NK-92 (cell line): ENCODE measurements around the gene RNU7-1.

Source experiments
- DNase-seq: peaks from one replicate; lab custom pipeline; 2025; ENCODE audit not compliant: unreplicated experiment; lab: John Stamatoyannopoulos, UW

The RNU7-1 gene

GRCh38 chr12:6952121-6952862 is 8.7 kb downstream of the RNU7-1 start:
- DNase-seq: no peak

DNA sequence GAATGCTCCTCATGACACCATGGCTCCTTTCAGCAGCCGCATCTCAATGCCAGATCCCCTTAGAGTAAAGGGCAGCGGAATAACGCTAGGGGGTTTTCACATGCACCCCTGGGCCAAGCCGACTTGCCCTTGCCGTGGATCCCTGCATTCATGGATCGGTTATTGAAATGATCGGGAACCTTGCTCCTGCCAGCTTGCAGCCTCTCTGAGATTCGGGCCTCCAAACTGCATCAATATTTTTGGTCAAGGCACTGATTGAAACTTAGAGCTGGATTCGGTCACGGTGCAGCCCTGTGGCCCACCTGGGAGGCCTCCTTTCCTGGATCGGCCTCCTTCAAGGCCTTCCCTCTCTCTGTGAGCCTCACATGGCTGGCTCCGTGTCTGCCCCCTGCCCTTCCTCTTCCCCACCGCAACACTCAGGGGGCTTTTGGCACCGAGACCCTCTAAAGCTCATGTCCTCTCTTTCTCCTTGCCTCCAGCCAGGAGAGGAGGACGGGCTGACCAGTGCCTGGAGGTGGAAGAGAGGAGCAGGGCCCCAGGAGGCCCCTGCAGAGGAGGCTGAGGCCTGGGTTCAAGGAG is 9.3 kb downstream of the RNU7-1 start:
- DNase-seq: no peak

GRCh38 chr12:6953442-6954315 is 10.1 kb downstream of the RNU7-1 start:
- DNase-seq: no peak

DNA sequence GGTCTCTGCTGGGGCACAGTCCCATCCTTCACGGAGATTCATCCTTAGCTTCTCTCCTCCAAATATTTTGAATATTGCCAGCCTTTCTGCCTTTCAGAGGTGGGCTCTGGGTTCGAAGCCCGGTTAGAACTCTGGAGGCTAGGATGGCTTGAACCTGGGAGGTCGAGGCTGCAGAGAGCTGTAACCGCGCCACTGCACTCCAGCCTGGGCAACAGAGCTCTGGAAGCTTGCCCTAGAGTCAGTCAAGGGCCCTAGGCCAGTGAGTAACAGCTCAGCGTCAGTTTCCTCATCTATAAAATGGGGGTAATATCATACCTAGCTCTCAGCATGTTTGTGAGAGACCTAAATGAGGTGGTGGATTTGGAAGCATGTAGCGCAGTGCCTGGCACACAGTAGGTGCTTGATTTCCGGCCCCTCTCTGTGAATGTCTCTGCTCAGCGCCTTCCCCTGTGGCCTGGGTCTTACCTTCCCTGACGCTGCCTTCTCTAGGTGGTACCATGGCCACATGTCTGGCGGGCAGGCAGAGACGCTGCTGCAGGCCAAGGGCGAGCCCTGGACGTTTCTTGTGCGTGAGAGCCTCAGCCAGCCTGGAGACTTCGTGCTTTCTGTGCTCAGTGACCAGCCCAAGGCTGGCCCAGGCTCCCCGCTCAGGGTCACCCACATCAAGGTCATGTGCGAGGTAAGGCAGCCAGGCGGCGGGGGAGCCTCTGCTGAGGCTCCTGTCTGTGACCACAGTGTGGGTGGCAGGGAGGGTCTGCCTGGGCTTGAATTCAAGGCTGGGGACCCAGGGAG is 10.9 kb downstream of the RNU7-1 start:
- no peak for DNase-seq

DNA sequence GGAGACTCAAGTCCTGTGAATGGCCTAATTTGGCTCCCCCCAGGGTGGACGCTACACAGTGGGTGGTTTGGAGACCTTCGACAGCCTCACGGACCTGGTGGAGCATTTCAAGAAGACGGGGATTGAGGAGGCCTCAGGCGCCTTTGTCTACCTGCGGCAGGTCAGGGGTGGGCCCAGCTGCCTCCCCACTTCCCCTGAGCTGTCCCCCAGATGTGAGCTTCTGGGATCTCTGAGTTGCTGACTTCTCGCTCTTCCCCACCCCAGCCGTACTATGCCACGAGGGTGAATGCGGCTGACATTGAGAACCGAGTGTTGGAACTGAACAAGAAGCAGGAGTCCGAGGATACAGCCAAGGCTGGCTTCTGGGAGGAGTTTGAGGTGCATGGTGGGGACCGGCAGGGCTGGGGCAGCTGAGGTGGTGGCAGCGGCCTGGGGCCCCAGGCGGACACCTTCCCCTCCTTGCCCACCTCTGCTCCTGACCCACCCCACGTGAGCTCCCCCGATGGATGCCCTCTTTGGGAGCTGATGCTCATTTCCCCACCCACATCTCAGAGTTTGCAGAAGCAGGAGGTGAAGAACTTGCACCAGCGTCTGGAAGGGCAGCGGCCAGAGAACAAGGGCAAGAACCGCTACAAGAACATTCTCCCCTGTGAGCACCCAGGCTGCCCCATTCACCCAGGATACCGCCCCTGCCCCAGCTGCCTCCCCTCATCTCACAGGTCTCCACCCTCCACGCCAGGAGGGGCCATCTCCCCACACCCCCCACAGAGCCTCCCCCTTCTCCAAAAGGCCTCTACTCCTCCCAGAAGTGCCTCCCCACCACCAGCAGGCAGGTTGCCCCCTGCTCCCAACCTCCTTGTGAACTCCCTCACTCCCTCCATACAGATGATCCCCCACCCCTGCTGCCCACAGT is 11.7 kb downstream of the RNU7-1 start:
- DNase-seq: no peak

- no peak for DNase-seq
Observed at GRCh38 chr12:6956021-6956727, 12.6 kb downstream of the RNU7-1 start.

DNA sequence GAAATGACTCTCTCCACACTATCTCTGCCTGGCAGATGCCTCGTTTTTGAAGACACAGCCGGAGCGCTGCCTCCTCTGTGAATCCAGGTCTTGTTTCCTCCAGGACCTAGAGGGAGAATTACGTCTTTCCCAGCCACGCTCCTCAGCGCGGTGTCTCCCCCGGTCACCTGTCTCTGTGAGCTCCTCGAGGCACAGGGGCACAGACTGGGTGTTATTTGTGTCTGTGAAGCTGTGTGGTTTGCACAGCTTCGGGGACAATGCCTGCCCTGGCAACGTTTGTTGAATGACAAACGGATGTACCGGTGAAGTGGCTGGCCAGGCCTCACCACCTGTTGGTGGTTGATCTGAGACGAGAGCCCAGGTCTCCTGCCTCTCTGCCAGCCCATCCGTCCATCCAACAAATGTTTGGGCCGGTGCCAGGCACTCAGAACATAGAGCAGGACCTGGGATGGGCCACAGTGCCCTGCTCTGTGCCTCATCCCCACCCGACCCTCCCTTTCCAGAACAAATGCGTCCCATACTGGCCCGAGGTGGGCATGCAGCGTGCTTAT is 13.6 kb downstream of the RNU7-1 start:
- DNase-seq: no peak

DNA sequence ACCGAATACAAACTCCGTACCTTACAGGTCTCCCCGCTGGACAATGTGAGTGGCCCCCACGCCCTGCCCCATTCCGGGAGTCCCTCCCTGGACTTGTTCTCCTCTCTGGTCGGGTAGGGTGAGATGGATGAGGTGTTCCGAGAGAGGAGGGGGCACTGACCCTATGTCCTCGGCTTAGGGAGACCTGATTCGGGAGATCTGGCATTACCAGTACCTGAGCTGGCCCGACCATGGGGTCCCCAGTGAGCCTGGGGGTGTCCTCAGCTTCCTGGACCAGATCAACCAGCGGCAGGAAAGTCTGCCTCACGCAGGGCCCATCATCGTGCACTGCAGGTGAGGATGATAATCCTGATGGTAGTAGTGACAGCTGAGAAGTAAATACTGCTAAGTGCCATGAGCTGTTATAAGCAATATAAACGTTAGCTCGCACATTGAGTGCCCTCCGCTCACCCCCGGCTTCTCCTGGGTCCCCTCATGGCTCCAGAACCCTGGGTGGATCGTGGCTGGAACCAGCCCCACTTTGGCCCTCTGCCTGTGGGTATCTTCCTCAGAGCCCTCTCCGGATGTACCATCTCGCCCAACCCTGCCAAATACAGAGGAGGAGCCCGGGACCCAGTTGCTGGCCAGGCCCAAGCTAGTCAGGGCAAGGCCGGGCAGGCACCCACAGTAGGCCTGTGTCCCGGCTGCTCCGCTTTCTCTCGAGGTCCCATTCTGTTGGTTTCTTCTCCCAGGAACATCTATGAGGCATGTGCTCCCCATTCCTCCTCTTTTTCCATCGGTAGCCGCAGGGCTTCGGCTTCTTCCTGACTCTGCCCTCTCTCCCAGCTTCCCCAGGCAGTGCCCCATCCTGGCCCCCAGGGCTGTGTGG is 14.4 kb downstream of the RNU7-1 start:
- no peak for DNase-seq

GRCh38 chr12:6958609-6959057 is 15.0 kb downstream of the RNU7-1 start:
- no peak for DNase-seq

GRCh38 chr12:6959058-6959804 is 15.6 kb downstream of the RNU7-1 start:
- no peak for DNase-seq

DNA sequence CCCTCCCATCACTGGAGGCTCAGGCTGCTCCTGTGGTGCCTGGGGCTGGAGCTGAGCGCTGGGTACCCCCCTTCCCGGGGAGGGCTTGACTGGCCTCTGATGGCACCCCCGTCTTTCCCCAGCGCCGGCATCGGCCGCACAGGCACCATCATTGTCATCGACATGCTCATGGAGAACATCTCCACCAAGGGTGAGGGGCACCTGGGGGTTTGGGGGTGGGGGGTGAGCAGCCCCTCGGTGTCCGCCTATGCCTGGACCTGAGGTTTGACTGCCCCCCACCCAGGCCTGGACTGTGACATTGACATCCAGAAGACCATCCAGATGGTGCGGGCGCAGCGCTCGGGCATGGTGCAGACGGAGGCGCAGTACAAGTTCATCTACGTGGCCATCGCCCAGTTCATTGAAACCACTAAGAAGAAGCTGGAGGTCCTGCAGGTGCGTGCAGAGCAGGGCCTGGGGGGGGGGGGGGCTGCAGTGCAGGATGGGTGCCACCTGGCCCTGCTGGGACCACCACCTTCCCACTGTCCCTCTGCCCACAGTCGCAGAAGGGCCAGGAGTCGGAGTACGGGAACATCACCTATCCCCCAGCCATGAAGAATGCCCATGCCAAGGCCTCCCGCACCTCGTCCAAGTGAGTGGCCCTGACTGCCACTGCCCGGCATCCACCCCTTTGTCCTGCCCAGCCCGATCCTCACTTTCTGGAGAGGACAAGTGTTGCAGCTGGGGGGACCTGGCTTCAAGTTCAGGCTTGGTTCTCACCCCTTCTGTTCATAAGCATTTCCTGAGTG is 16.4 kb downstream of the RNU7-1 start:
- DNase-seq: no peak

GRCh38 chr12:6960593-6961277 is 17.1 kb downstream of the RNU7-1 start:
- no peak for DNase-seq

GRCh38 chr12:6961278-6961694 is 17.7 kb downstream of the RNU7-1 start:
- peak; percentile 10 for DNase-seq

DNA sequence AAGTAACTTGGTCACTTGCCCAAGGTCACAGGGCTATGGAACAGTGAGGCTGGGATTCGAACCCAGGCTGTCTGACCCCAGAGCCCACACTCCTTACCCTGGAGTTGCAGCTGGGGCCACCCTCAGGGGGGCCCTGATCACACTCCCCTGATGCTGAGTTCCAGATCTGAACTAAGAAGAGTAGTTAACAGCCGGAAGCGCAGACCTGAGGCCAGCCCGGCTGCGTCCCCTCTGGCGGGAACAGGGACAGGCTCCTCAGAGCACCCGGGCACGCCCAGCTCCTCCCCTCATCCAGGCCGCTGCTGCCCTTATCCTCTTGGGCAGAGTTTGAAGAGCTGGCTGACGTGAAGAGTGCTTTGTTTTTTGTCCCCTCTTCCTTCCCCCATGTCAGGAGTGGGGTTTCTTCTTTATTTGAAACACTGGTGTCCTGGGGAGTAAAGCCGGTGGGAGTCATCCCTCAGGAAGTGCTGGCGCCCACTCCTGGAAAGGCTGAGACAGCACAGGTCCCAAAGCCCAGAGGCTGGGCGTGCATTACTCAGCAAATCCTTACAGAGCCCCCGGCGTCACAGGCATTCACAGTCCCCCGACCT is 18.2 kb downstream of the RNU7-1 start:
- DNase-seq: no peak

GRCh38 chr12:6962285-6963015 is 18.8 kb downstream of the RNU7-1 start:
- DNase-seq: no peak
